ENCODE data around the gene AKAP14.
"Not testable (repeated sequence)": the region's sequence is repeated elsewhere in the genome, so short reads cannot be mapped to it uniquely, and the experiment has no call there.

AKAP14 gene

GRCh38 chrX:119935215-119935874 is 39.7 kb downstream of the AKAP14 start:
- DNase-seq: no peak

GRCh38 chrX:119941336-119941735 is 45.6 kb downstream of the AKAP14 start:
- DNase-seq: no peak

- DNase-seq: no peak
These were observed 46.6 kb downstream of the AKAP14 start for GRCh38 chrX:119942173-119942819.

GRCh38 chrX:119942831-119943184 is 47.1 kb downstream of the AKAP14 start:
- no peak for DNase-seq

- peak; percentile 76 to 79 for DNase-seq
These were observed 47.7 kb downstream of the AKAP14 start, which contains the start of gene NKAP for GRCh38 chrX:119943185-119943988. Gene NKAP, minus strand, starts transcription at chrX:119943751. Its CDS starts 146 bp downstream, at chrX:119943605.

- no peak for DNase-seq
These were observed 49.8 kb downstream of the AKAP14 start for GRCh38 chrX:119945481-119945880.

GRCh38 chrX:119948381-119948780 is 52.7 kb downstream of the AKAP14 start:
- no peak for DNase-seq

- DNase-seq: no peak
These were observed 58.7 kb downstream of the AKAP14 start for GRCh38 chrX:119954374-119954773.

GRCh38 chrX:119955807-119956570 is 60.3 kb downstream of the AKAP14 start:
- peak in 1 of 2 donors; percentile 16 for DNase-seq

- no peak for DNase-seq
These were observed 64.9 kb downstream of the AKAP14 start for GRCh38 chrX:119960625-119961024.

- DNase-seq: not testable (repeated sequence)
These were observed 71.1 kb downstream of the AKAP14 start for GRCh38 chrX:119966837-119967236.
